ENCODE data around the gene OST4.

GRCh38 chr2:27093430-27094352 is 22.2 kb upstream of the OST4 start:
- TF ChIP-seq CTCF (IDR thresholded peaks at IDR 0.05; ENCODE audit: low read length), result no peak
- TF ChIP-seq EZH2 (optimal IDR thresholded peaks at IDR 0.05; ENCODE audit: low read depth, low read length), result no peak
- no peak for TF ChIP-seq EZH2phosphoT487 (IDR thresholded peaks at IDR 0.05; ENCODE audit: low read length)
